WTC11 (cell line): ENCODE results near the gene AKAP8. TPM values are rescaled to one million over a fixed set of nuclear protein-coding genes. Genes with fewer than 3 reads are reported as not detected.
A peak's percentile ranks its signal among the peaks of the same experiment; 100 is the strongest.

Source experiments
- ATAC-seq: fragments of 200-7000 bp; cut with Tn5 transposase; 2 replicates; pipeline ENCODE4 v1.10.0; 2021; ENCODE audit warnings: mild to moderate bottlenecking, moderate library complexity
- CTCF ChIA-PET: fragments of 300-600 bp; sonication (Branson Sonifier 250); formaldehyde crosslinking; loops from one replicate; lab custom pipeline; 2021; ENCODE audit warnings: antibody characterized with exemption; lab: Charles Lee
- POLR2A ChIA-PET: fragments of 350-600 bp; sonication (Branson Sonifier 250); formaldehyde crosslinking; loops from one replicate; lab custom pipeline; 2021; ENCODE audit warnings: antibody characterized with exemption; lab: Charles Lee
- DNase-seq: peaks from one replicate; pipeline ENCODE4 v3.0.0; 2021; ENCODE audit warnings: low spot score
- H3K27ac Mint-ChIP-seq: 2 replicates; pipeline ENCODE4 v1.8.0; 2021; ENCODE audit warnings: mixed read lengths
- H3K27me3 Mint-ChIP-seq: 2 replicates; pipeline ENCODE4 v1.8.0; 2021; ENCODE audit warnings: low read depth, mild to moderate bottlenecking, moderate library complexity, mixed read lengths
- H3K36me3 Mint-ChIP-seq: 2 replicates; pipeline ENCODE4 v1.8.0; 2021; ENCODE audit warnings: mixed read lengths
- H3K4me1 Mint-ChIP-seq: 2 replicates; pipeline ENCODE4 v1.8.0; 2022; ENCODE audit warnings: mixed read lengths
- H3K4me3 Mint-ChIP-seq: 2 replicates; pipeline ENCODE4 v1.8.0; 2021; ENCODE audit warnings: mild to moderate bottlenecking, moderate library complexity, mixed read lengths
- H3K9me3 Mint-ChIP-seq: 2 replicates; pipeline ENCODE4 v1.8.0; 2021; ENCODE audit warnings: mixed read lengths
- EMX1 ChIP-seq: fragments of 250-450 bp; sonication (Bioruptor Pico); IDR thresholded peaks from 2 replicates; pipeline ENCODE4 v1.8.0; 2021; ENCODE audit warnings: mild to moderate bottlenecking
- GTF2I ChIP-seq: fragments of 250-450 bp; sonication (Bioruptor Pico); conservative IDR thresholded peaks from 2 replicates; pipeline ENCODE4 v1.4.0; 2021; ENCODE audit warnings: mild to moderate bottlenecking
- HMGA2 ChIP-seq: fragments of 250-450 bp; sonication (Bioruptor Pico); IDR thresholded peaks from 2 replicates; pipeline ENCODE4 v1.4.0; 2021; ENCODE audit warnings: mild to moderate bottlenecking, moderate library complexity
- JAZF1 ChIP-seq: fragments of 250-450 bp; sonication (Bioruptor Pico); IDR thresholded peaks from 2 replicates; pipeline ENCODE4 v1.9.0; 2021; ENCODE audit warnings: moderate library complexity, mild to moderate bottlenecking, inconsistent platforms
- PRRX2 ChIP-seq: fragments of 250-450 bp; sonication (Bioruptor Pico); IDR thresholded peaks from 2 replicates; pipeline ENCODE4 v1.8.0; 2021; ENCODE audit warnings: mild to moderate bottlenecking
- RORB ChIP-seq: fragments of 250-450 bp; sonication (Bioruptor Pico); IDR thresholded peaks from 2 replicates; pipeline ENCODE4 v1.9.0; 2021; ENCODE audit warnings: mild to moderate bottlenecking
- SMAD4 ChIP-seq: sonication (generic); formaldehyde crosslinking; IDR thresholded peaks from 2 replicates; pipeline ENCODE4 v1.8.0; 2022; ENCODE audit warnings: mild to moderate bottlenecking, missing genetic modification reagents
- ZNF219 ChIP-seq: sonication (generic); formaldehyde crosslinking; IDR thresholded peaks from 2 replicates; pipeline ENCODE4 v1.8.0; 2023; ENCODE audit warnings: missing genetic modification reagents, mild to moderate bottlenecking, borderline replicate concordance
- ZNF396 ChIP-seq: fragments of 250-450 bp; sonication (Bioruptor Pico); IDR thresholded peaks from 2 replicates; pipeline ENCODE4 v1.8.0; 2021; ENCODE audit warnings: mild to moderate bottlenecking, moderate library complexity, borderline replicate concordance
- total RNA-seq: library from RNA; stranded (reverse); gene quantifications from 3 replicates; pipeline ENCODE4 v1.2.3, GENCODE V29; 2021
- TF ChIP-seq, protein P1 (sequence below): fragments of 250-450 bp; sonication (Bioruptor Pico); IDR thresholded peaks from 2 replicates; pipeline ENCODE4 v1.9.0; 2021; ENCODE audit warnings: mild to moderate bottlenecking
- TF ChIP-seq, protein P2 (sequence below): sonication (generic); formaldehyde crosslinking; IDR thresholded peaks from 2 replicates; pipeline ENCODE4 v1.8.0; 2023; ENCODE audit warnings: missing genetic modification reagents, mild to moderate bottlenecking, borderline replicate concordance
- TF ChIP-seq, protein P3 (sequence below): fragments of 200-600 bp; IDR thresholded peaks from 2 replicates; pipeline ENCODE4 v1.8.0; 2022; ENCODE audit warnings: antibody characterized with exemption
- TF ChIP-seq, protein P4 (sequence below): sonication (generic); formaldehyde crosslinking; IDR thresholded peaks from 2 replicates; pipeline ENCODE4 v1.8.1; 2023; ENCODE audit warnings: mild to moderate bottlenecking, missing genetic modification reagents, moderate library complexity
- TF ChIP-seq, protein P5 (sequence below): sonication (generic); formaldehyde crosslinking; IDR thresholded peaks from 2 replicates; pipeline ENCODE4 v1.8.0; 2022; ENCODE audit warnings: mild to moderate bottlenecking, missing genetic modification reagents
- TF ChIP-seq, protein P6 (sequence below): sonication (generic); formaldehyde crosslinking; IDR thresholded peaks from 2 replicates; pipeline ENCODE4 v1.8.1; 2023; ENCODE audit warnings: mild to moderate bottlenecking, moderate library complexity, missing genetic modification reagents
- TF ChIP-seq, protein P7 (sequence below): sonication (generic); formaldehyde crosslinking; IDR thresholded peaks from 2 replicates; pipeline ENCODE4 v1.8.0; 2022; ENCODE audit warnings: mild to moderate bottlenecking, missing genetic modification reagents
- TF ChIP-seq, protein P8 (sequence below): sonication (generic); formaldehyde crosslinking; IDR thresholded peaks from 2 replicates; pipeline ENCODE4 v1.8.1; 2023; ENCODE audit warnings: mild to moderate bottlenecking, missing genetic modification reagents, borderline replicate concordance
- TF ChIP-seq, protein P9 (sequence below): fragments of 250-450 bp; sonication (Bioruptor Pico); IDR thresholded peaks from 2 replicates; pipeline ENCODE4 v2.1.2; 2022; ENCODE audit warnings: mild to moderate bottlenecking, moderate library complexity

AKAP8 gene
- total RNA-seq, 1 experiment from 2014 or later: 65.9 TPM

DNA sequence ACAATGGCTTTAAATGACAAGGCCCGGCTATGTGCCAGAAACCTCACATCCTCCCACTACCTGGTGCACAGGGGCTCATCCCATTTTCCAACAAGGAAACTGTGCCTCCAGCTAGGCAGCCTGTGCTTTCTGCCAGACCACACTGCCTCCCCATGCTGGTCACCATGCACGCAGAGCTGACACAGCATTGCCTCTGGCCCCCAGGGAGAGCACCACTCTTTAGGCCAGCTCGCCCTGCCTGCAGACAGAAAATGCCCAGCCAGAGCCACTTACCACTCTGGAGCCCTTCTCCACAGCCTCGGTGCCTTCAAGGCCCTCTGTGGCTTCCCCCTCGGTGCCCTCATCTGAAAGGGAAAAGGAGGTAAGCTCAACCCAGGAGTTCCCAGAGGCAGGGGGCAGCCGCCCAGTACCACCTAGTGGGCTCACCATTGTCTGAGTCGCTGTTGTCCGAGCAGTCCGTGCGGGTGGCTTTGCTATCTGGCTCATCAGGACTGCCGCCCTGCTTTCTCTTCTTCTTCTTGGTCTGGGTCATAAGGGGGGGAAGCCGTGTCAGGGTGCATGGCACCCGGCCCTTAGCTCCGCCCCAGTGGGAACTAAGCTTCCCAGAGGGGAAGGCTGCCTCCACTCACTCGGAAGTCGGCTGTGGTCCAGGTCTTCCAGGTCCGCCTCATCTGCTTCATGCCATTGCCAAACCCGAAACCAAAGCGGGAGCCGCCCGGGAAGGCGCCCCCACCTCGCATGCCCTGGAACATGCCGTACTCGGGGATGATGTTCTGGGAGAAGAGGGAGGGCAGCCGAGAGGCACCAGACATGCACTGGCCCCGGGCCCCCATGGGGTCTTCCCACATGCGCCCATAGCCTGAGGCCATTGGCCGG, 21.2 kb upstream of the AKAP8 start:
- Mint-ChIP-seq H3K4me1 (peaks cover 3% of the 10 kb centered on the region; the same call in 1 of the 2 replicates), H3K27me3 (no peaks in the 10 kb centered on the region), H3K36me3 (peaks cover 47% of the 10 kb centered on the region), H3K27ac (peak overlapping the region; percentile 45; the same call in 1 of the 2 replicates), H3K9me3 (no peaks in the 10 kb centered on the region), H3K4me3 (no peak overlapping the region)
- CTCF ChIA-PET: no interaction called here
- POLR2A ChIA-PET: interaction anchor here (0.5 kb wide), 1 partner anchor 387 kb away, joined by 3 read pairs; no protein-coding TSS in a partner anchor
- ATAC-seq: no peak; the same call in 1 of the 2 replicates
- DNase-seq: no peak
- TF ChIP-seq SMAD4 (CRISPR knock-in tag): no peak
- TF ChIP-seq, protein P1, sequence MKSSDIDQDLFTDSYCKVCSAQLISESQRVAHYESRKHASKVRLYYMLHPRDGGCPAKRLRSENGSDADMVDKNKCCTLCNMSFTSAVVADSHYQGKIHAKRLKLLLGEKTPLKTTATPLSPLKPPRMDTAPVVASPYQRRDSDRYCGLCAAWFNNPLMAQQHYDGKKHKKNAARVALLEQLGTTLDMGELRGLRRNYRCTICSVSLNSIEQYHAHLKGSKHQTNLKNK (CRISPR knock-in tag): no peak
- TF ChIP-seq PRRX2 (CRISPR knock-in tag): no peak
- no peak for TF ChIP-seq RORB (CRISPR knock-in tag)
- no peak for TF ChIP-seq HMGA2 (CRISPR knock-in tag)
- TF ChIP-seq, protein P2, sequence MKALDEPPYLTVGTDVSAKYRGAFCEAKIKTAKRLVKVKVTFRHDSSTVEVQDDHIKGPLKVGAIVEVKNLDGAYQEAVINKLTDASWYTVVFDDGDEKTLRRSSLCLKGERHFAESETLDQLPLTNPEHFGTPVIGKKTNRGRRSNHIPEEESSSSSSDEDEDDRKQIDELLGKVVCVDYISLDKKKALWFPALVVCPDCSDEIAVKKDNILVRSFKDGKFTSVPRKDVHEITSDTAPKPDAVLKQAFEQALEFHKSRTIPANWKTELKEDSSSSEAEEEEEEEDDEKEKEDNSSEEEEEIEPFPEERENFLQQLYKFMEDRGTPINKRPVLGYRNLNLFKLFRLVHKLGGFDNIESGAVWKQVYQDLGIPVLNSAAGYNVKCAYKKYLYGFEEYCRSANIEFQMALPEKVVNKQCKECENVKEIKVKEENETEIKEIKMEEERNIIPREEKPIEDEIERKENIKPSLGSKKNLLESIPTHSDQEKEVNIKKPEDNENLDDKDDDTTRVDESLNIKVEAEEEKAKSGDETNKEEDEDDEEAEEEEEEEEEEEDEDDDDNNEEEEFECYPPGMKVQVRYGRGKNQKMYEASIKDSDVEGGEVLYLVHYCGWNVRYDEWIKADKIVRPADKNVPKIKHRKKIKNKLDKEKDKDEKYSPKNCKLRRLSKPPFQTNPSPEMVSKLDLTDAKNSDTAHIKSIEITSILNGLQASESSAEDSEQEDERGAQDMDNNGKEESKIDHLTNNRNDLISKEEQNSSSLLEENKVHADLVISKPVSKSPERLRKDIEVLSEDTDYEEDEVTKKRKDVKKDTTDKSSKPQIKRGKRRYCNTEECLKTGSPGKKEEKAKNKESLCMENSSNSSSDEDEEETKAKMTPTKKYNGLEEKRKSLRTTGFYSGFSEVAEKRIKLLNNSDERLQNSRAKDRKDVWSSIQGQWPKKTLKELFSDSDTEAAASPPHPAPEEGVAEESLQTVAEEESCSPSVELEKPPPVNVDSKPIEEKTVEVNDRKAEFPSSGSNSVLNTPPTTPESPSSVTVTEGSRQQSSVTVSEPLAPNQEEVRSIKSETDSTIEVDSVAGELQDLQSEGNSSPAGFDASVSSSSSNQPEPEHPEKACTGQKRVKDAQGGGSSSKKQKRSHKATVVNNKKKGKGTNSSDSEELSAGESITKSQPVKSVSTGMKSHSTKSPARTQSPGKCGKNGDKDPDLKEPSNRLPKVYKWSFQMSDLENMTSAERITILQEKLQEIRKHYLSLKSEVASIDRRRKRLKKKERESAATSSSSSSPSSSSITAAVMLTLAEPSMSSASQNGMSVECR (CRISPR knock-in tag): no peak
- TF ChIP-seq, protein P3, sequence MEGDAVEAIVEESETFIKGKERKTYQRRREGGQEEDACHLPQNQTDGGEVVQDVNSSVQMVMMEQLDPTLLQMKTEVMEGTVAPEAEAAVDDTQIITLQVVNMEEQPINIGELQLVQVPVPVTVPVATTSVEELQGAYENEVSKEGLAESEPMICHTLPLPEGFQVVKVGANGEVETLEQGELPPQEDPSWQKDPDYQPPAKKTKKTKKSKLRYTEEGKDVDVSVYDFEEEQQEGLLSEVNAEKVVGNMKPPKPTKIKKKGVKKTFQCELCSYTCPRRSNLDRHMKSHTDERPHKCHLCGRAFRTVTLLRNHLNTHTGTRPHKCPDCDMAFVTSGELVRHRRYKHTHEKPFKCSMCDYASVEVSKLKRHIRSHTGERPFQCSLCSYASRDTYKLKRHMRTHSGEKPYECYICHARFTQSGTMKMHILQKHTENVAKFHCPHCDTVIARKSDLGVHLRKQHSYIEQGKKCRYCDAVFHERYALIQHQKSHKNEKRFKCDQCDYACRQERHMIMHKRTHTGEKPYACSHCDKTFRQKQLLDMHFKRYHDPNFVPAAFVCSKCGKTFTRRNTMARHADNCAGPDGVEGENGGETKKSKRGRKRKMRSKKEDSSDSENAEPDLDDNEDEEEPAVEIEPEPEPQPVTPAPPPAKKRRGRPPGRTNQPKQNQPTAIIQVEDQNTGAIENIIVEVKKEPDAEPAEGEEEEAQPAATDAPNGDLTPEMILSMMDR: no peak
- no peak for TF ChIP-seq GTF2I
- TF ChIP-seq, protein P4, sequence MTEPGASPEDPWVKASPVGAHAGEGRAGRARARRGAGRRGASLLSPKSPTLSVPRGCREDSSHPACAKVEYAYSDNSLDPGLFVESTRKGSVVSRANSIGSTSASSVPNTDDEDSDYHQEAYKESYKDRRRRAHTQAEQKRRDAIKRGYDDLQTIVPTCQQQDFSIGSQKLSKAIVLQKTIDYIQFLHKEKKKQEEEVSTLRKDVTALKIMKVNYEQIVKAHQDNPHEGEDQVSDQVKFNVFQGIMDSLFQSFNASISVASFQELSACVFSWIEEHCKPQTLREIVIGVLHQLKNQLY (CRISPR knock-in tag): no peak
- TF ChIP-seq ZNF219 (CRISPR knock-in tag): no peak
- no peak for TF ChIP-seq EMX1 (CRISPR knock-in tag)
- TF ChIP-seq, protein P5, sequence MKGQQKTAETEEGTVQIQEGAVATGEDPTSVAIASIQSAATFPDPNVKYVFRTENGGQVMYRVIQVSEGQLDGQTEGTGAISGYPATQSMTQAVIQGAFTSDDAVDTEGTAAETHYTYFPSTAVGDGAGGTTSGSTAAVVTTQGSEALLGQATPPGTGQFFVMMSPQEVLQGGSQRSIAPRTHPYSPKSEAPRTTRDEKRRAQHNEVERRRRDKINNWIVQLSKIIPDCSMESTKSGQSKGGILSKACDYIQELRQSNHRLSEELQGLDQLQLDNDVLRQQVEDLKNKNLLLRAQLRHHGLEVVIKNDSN: no peak
- TF ChIP-seq, protein P6, sequence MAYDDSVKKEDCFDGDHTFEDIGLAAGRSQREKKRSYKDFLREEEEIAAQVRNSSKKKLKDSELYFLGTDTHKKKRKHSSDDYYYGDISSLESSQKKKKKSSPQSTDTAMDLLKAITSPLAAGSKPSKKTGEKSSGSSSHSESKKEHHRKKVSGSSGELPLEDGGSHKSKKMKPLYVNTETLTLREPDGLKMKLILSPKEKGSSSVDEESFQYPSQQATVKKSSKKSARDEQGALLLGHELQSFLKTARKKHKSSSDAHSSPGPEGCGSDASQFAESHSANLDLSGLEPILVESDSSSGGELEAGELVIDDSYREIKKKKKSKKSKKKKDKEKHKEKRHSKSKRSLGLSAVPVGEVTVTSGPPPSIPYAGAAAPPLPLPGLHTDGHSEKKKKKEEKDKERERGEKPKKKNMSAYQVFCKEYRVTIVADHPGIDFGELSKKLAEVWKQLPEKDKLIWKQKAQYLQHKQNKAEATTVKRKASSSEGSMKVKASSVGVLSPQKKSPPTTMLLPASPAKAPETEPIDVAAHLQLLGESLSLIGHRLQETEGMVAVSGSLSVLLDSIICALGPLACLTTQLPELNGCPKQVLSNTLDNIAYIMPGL (CRISPR knock-in tag): no peak
- TF ChIP-seq JAZF1 (CRISPR knock-in tag): no peak
- TF ChIP-seq, protein P7, sequence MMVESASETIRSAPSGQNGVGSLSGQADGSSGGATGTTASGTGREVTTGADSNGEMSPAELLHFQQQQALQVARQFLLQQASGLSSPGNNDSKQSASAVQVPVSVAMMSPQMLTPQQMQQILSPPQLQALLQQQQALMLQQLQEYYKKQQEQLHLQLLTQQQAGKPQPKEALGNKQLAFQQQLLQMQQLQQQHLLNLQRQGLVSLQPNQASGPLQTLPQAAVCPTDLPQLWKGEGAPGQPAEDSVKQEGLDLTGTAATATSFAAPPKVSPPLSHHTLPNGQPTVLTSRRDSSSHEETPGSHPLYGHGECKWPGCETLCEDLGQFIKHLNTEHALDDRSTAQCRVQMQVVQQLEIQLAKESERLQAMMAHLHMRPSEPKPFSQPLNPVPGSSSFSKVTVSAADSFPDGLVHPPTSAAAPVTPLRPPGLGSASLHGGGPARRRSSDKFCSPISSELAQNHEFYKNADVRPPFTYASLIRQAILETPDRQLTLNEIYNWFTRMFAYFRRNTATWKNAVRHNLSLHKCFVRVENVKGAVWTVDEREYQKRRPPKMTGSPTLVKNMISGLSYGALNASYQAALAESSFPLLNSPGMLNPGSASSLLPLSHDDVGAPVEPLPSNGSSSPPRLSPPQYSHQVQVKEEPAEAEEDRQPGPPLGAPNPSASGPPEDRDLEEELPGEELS (CRISPR knock-in tag): no peak
- no peak for TF ChIP-seq ZNF396 (CRISPR knock-in tag)
- TF ChIP-seq, protein P8, sequence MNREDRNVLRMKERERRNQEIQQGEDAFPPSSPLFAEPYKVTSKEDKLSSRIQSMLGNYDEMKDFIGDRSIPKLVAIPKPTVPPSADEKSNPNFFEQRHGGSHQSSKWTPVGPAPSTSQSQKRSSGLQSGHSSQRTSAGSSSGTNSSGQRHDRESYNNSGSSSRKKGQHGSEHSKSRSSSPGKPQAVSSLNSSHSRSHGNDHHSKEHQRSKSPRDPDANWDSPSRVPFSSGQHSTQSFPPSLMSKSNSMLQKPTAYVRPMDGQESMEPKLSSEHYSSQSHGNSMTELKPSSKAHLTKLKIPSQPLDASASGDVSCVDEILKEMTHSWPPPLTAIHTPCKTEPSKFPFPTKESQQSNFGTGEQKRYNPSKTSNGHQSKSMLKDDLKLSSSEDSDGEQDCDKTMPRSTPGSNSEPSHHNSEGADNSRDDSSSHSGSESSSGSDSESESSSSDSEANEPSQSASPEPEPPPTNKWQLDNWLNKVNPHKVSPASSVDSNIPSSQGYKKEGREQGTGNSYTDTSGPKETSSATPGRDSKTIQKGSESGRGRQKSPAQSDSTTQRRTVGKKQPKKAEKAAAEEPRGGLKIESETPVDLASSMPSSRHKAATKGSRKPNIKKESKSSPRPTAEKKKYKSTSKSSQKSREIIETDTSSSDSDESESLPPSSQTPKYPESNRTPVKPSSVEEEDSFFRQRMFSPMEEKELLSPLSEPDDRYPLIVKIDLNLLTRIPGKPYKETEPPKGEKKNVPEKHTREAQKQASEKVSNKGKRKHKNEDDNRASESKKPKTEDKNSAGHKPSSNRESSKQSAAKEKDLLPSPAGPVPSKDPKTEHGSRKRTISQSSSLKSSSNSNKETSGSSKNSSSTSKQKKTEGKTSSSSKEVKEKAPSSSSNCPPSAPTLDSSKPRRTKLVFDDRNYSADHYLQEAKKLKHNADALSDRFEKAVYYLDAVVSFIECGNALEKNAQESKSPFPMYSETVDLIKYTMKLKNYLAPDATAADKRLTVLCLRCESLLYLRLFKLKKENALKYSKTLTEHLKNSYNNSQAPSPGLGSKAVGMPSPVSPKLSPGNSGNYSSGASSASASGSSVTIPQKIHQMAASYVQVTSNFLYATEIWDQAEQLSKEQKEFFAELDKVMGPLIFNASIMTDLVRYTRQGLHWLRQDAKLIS: no peak
- TF ChIP-seq, protein P9, sequence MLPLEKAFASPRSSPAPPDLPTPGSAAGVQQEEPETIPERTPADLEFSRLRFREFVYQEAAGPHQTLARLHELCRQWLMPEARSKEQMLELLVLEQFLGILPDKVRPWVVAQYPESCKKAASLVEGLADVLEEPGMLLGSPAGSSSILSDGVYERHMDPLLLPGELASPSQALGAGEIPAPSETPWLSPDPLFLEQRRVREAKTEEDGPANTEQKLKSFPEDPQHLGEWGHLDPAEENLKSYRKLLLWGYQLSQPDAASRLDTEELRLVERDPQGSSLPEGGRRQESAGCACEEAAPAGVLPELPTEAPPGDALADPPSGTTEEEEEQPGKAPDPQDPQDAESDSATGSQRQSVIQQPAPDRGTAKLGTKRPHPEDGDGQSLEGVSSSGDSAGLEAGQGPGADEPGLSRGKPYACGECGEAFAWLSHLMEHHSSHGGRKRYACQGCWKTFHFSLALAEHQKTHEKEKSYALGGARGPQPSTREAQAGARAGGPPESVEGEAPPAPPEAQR: no peak
